Tibial nerve (tissue), 4 donors: Measurements from ENCODE around the gene CBARP. TPM values are rescaled to one million over a fixed set of nuclear protein-coding genes. Genes with fewer than 3 reads are reported as not detected.

Experiments
- DNase-seq, 2 donors: peaks; one replicate each; pipeline ENCODE4 v3.0.0-alpha.2; 2019; ENCODE audit warnings: low spot score in 2 of 2
- H3K27ac ChIP-seq, 4 donors: fragments of 200-600 bp; sonication (generic) in 3 of 4; one replicate each; pipeline ENCODE4 v1.5.1; 2017 to 2019; ENCODE audit warnings: mild to moderate bottlenecking in 1 of 4
- H3K27me3 ChIP-seq, 2 donors: fragments of 200-600 bp; sonication (generic) in 1 of 2; one replicate each; pipeline versions ENCODE4 v1.5.1 to v1.6.0; 2017 to 2019
- H3K36me3 ChIP-seq, 3 donors: fragments of 200-600 bp; sonication (generic); one replicate each; pipeline ENCODE4 v1.5.1; 2018 to 2019
- H3K4me1 ChIP-seq, 4 donors: fragments of 200-600 bp; sonication (generic) in 3 of 4; one replicate each; pipeline ENCODE4 v1.5.1; 2017 to 2019
- H3K4me3 ChIP-seq, 4 donors: fragments of 200-600 bp; sonication (generic) in 3 of 4; one replicate each; pipeline ENCODE4 v1.5.1; 2017 to 2019; ENCODE audit warnings: mild to moderate bottlenecking in 1 of 4, moderate library complexity in 1 of 4
- H3K9me3 ChIP-seq, 4 donors: fragments of 200-600 bp; sonication (generic) in 3 of 4; one replicate each; pipeline ENCODE4 v1.5.1; 2017 to 2019
- EP300 ChIP-seq, 2 donors: sonication (generic); formaldehyde crosslinking; IDR thresholded peaks; one replicate each; pipeline ENCODE4 v1.6.1; 2017; ENCODE audit warnings: antibody characterized with exemption in 2 of 2, mild to moderate bottlenecking in 1 of 2
- POLR2A ChIP-seq, 2 donors: fragments of 450-650 bp; IDR thresholded peaks; one replicate each; pipeline ENCODE4 v1.6.1; 2017; ENCODE audit warnings: antibody characterized with exemption in 2 of 2, mild to moderate bottlenecking in 2 of 2, moderate library complexity in 2 of 2
- WGBS, 2 donors: methylation state at CpG; one replicate each; pipeline ENCODE4 v1.1.5; 2018; 5-methylcytosine and 5-hydroxymethylcytosine counted together
- total RNA-seq, 4 donors: library from RNA; depleted of rRNA; stranded (reverse); fragments of >200 nt; gene quantifications; one replicate each; pipeline ENCODE4 v1.1.0, GENCODE V29; 2016
- TF ChIP-seq, protein P1 (sequence below), 5 experiments: fragments of 200-600 bp in 3 of 5; fragments of 450-650 bp in 2 of 5; sonication (generic) in 3 of 5; IDR thresholded peaks; one replicate each; pipeline ENCODE4 v1.5.1; 2016 to 2019; ENCODE audit warnings: antibody characterized with exemption in 5 of 5, mild to moderate bottlenecking in 3 of 5, moderate library complexity in 2 of 5

Gene CBARP
- total RNA-seq, 4 donors from 2014 or later: 0.22 to 3.9 (median 1.4) TPM

DNA sequence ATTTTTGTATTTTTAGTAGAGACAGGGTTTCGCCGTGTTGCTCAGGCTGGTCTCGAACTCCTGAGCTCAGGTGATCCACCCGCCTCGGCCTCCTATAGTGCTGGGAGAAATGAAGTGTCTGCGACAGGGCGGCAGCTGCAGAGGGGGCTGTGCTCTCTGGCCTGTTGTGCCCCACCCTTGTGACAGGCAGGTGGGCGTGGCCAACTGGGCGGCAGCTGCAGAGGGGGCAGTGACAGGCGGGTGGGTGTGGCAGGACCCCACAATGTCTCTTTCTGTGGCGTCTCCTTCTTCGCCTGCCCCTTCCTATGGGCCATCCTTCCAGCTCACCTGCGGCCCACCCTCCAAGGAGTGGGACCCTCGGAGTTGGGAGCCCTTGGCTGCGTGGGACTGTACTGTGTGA is 20.4 kb downstream of the CBARP start:
- no peak for DNase-seq
- H3K4me3 ChIP-seq: no peak overlapping the region
- peaks cover 3 to 97% (median 63%) of the 10 kb centered on the region in 4 donors for H3K4me1 ChIP-seq
- peak overlapping the region in 3 of 4 donors; percentile 22 to 93 (median 91) for H3K27ac ChIP-seq
- WGBS, 2 donors: 80 to 84% methylated on average over 15 of the region's 15 CpGs
- TF ChIP-seq, protein P1, sequence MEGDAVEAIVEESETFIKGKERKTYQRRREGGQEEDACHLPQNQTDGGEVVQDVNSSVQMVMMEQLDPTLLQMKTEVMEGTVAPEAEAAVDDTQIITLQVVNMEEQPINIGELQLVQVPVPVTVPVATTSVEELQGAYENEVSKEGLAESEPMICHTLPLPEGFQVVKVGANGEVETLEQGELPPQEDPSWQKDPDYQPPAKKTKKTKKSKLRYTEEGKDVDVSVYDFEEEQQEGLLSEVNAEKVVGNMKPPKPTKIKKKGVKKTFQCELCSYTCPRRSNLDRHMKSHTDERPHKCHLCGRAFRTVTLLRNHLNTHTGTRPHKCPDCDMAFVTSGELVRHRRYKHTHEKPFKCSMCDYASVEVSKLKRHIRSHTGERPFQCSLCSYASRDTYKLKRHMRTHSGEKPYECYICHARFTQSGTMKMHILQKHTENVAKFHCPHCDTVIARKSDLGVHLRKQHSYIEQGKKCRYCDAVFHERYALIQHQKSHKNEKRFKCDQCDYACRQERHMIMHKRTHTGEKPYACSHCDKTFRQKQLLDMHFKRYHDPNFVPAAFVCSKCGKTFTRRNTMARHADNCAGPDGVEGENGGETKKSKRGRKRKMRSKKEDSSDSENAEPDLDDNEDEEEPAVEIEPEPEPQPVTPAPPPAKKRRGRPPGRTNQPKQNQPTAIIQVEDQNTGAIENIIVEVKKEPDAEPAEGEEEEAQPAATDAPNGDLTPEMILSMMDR (IDR thresholded peaks at IDR 0.05): no peak
- TF ChIP-seq POLR2A (IDR thresholded peaks at IDR 0.05) (no peak), EP300 (IDR thresholded peaks at IDR 0.05) (no peak)
- H3K27me3 ChIP-seq: no peaks in the 10 kb centered on the region
- no peaks in the 10 kb centered on the region for H3K9me3 ChIP-seq
- H3K36me3 ChIP-seq: peaks cover 0 to 31% (median 13%) of the 10 kb centered on the region in 3 donors

GRCh38 chr19:1216756-1217155 is 21.0 kb downstream of the CBARP start:
- Histone ChIP-seq H3K4me1 (peaks cover 3 to 97% (median 60%) of the 10 kb centered on the region in 4 donors), H3K27me3 (no peaks in the 10 kb centered on the region), H3K9me3 (no peaks in the 10 kb centered on the region), H3K36me3 (peaks cover 0 to 26% (median 13%) of the 10 kb centered on the region in 3 donors), H3K27ac (peak overlapping the region in 3 of 4 donors; percentile 66 to 93 (median 91)), H3K4me3 (no peak overlapping the region)
- 84 to 90% methylated on average over 10 to 12 of the region's 12 CpGs for WGBS, 2 donors
- no peak for DNase-seq
- TF ChIP-seq, protein P1 (IDR thresholded peaks at IDR 0.05): no peak
- TF ChIP-seq POLR2A (IDR thresholded peaks at IDR 0.05) (no peak), EP300 (IDR thresholded peaks at IDR 0.05) (no peak)

DNA sequence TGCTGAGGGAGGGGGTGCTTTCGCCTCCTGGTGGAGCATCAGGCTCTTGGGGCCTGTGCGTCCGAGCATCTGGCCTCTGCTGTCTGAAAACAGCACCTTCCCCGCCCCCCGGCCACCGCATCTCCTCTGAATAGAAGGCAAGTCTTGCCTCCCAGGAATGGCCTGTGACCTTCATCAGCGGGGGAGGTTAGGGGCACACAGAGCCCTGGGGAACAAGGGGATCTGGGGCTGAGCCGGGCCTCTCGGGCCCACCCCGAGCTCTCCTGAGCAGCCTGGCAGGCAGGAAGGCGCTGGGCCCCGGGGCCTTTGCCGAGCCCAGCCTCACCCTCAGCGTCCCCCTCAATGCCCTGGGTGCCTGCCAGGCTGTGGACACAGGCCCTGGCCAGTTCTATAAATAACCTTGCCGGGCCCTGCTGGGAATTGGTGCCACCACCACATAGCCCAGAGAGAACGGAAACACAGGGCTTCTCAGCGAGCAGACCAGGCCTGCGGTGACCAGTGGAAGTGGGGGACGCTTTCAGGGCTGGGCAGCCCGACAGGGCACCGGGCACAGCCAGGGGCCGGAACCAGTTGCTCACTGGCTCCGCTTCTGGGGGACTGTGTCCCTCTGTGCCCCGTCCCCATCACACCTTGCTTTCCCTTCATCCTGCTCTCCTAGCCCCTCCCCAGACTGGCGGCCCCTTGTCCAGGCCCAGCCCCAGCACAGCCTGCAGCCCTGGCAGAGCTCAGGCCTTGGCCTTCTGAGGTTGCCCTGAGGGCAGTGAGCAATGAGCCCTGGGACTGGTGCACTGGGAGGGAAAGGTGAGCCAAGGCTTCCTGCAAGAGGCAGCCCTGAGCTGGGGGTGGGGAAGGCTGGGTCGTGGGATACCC is 22.7 kb downstream of the CBARP start:
- WGBS, 2 donors: 49 to 55% methylated on average over 3 to 26 of the region's 26 CpGs
- no peaks in the 10 kb centered on the region for H3K27me3 ChIP-seq
- no peak for DNase-seq
- H3K27ac ChIP-seq: peak overlapping the region; percentile 66 to 93 (median 90)
- no peak overlapping the region for H3K4me3 ChIP-seq
- TF ChIP-seq EP300 (IDR thresholded peaks at IDR 0.05) (peak in 1 of 2 donors; percentile 44), POLR2A (IDR thresholded peaks at IDR 0.05) (no peak)
- H3K9me3 ChIP-seq: no peaks in the 10 kb centered on the region
- peaks cover 3 to 97% (median 64%) of the 10 kb centered on the region in 4 donors for H3K4me1 ChIP-seq
- peaks cover 0 to 9% (median 0%) of the 10 kb centered on the region in 3 donors for H3K36me3 ChIP-seq

DNA sequence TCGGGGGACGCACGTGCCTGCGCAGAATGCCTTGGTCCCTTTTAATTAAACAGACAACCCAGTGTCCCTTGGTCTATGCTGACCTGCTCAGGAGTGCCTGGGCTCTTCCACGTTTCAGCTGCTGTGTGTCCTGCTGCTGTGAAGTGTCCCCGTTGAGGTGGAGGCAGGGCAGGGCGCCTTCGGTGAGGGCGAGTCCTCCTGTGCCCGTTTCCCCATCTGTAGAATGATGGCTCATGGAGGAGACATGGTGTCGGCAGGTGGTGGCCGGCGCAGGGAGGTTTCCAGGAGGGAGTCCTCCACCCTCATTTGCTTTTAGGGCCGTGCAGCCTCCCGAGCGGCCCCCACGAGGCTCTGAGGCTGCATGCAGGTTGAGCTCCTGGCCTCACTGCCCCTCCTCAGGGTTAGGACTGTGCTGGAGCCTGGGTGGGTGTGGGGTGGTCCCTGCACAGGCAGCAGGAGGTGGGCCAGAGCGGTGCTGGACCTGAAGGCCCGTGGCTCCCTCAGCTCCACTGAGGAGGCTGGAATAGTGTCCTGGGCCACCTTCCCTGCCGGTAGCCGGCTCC is 23.4 kb downstream of the CBARP start:
- H3K9me3 ChIP-seq: no peaks in the 10 kb centered on the region
- H3K4me3 ChIP-seq: no peak overlapping the region
- H3K4me1 ChIP-seq: peaks cover 3 to 98% (median 71%) of the 10 kb centered on the region in 4 donors
- peaks cover 0 to 5% (median 0%) of the 10 kb centered on the region in 3 donors for H3K36me3 ChIP-seq
- peak overlapping the region; percentile 66 to 93 (median 90) for H3K27ac ChIP-seq
- no peak for DNase-seq
- TF ChIP-seq, protein P1 (IDR thresholded peaks at IDR 0.05): no peak
- no peak for TF ChIP-seq EP300 (IDR thresholded peaks at IDR 0.05)
- TF ChIP-seq POLR2A (IDR thresholded peaks at IDR 0.05): no peak
- no peaks in the 10 kb centered on the region for H3K27me3 ChIP-seq
- WGBS, 2 donors: 47 to 68% methylated on average over 11 to 19 of the region's 21 CpGs

GRCh38 chr19:1213391-1214286 is 24.2 kb downstream of the CBARP start:
- H3K4me3 ChIP-seq: peak overlapping the region in 1 of 4 donors; percentile 3
- peaks cover 0 to 5% (median 0%) of the 10 kb centered on the region in 3 donors for H3K36me3 ChIP-seq
- no peaks in the 10 kb centered on the region for H3K9me3 ChIP-seq
- TF ChIP-seq POLR2A (IDR thresholded peaks at IDR 0.05) (no peak), EP300 (IDR thresholded peaks at IDR 0.05) (peak in 1 of 2 donors; percentile 47)
- peak in 1 of 2 donors; percentile 37 for DNase-seq
- 63 to 69% methylated on average over 37 to 39 of the region's 39 CpGs for WGBS, 2 donors
- H3K27ac ChIP-seq: peak overlapping the region; percentile 66 to 93 (median 90)
- no peaks in the 10 kb centered on the region for H3K27me3 ChIP-seq
- H3K4me1 ChIP-seq: peaks cover 3 to 99% (median 78%) of the 10 kb centered on the region in 4 donors
